Cardiac septum (tissue), 1 donor: Measurements from ENCODE around the gene SLC24A4. TPM values are rescaled to one million over a fixed set of nuclear protein-coding genes. Genes with fewer than 3 reads are reported as not detected.

ENCODE experiments used
- DNase-seq: peaks from one replicate; pipeline ENCODE4 v3.0.0-alpha.2; 2020; ENCODE audit warnings: low spot score
- intact Hi-C: fragments of 100-400 bp; cut with DNase I; formaldehyde crosslinking; loops from one replicate; pipeline ENCODE4 v1.14.0; 2022
- total RNA-seq: library from RNA; stranded (reverse); fragmentation: NEBNext Ultra II Directional; extraction: Animal tissue kit (Norgen Biotek cat#: 25700); gene quantifications from one replicate; pipeline ENCODE4 v1.2.1, GENCODE V29; 2021
- donor health status: DM: no; HTN: no; CAD: no.

Gene SLC24A4
- total RNA-seq, 1 donor from 2014 or later, result not detected

DNA sequence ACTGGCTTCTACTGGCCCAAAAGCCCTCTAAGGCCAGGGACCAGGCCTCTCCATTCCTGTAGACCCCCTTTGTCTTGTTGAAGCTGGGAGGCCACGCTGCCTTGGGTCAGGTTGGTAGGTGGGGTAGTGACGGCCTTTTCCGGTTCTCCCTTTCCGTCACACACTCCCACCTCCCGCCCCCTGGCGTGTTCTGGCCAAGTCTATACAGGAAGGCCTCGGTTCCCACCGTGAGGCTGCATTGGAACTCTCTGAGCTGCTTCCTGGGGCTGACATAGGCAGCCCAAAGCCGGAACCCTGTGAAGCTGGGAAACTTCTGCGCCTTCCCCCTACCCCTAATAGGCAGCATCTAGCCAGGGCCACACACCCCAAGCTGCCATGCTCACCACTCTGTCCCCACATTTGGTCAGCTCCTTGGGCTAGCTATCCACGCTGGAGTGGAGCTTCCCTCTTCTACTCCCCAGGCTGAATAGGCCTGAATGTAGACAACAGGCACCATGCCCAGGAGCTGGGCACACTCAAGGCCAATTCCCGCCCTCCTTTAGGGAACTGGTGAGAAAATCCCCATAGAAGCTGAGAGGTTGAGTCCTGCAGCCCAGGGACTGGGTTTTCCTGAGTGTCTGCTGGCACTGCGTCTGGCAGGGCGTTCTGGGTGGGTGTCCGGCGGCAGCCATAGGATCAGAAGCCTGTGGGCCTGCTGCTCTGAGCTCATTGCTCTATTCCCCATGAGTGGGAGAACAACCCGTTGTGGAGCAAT is 226.3 kb downstream of the SLC24A4 start:
- intact Hi-C loops, result no loop called here
- no peak for DNase-seq

DNA sequence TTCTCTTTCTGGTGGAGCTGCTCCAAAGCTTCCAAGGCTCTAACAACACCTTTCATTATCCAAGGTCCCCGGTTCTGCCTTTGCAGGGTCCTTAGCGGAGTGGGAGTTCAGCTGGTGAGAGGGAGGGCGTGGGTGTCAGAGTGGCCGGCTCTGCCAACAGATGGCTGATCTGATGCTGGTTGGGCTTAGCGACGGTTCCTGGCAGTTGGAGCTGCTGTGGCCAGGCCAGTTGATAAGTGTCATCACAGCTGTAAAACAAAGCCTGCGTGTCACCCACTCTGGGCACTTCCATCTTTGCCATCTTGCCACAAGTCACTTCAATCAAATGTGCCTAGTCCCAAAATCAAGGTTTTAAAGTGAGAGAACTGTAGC is 226.9 kb downstream of the SLC24A4 start:
- no peak for DNase-seq
- intact Hi-C loops, result loop anchor here (5.0 kb wide), 1 partner anchor 88 kb away; no protein-coding TSS in a partner anchor

Other genes with a start within 250 kb of the SLC24A4 start
- 17.6 TPM for gene ATXN3, start 216.6 kb upstream of the SLC24A4 start, total RNA-seq
- gene NDUFB1, start 201.5 kb upstream of the SLC24A4 start, total RNA-seq, result 410 TPM
- 41.1 TPM for gene CPSF2, start 201.2 kb upstream of the SLC24A4 start, total RNA-seq
- gene RIN3, start 190.6 kb downstream of the SLC24A4 start, total RNA-seq, result 12.1 TPM